SH-SY5Y (cell line): ENCODE data around the gene C2CD4C.

ENCODE experiments used
- GATA2 ChIP-seq: IDR thresholded peaks from 2 replicates; pipeline ENCODE4 v1.6.1; 2011; ENCODE audit warnings: mild to moderate bottlenecking, low read depth, low read length
- GATA3 ChIP-seq: IDR thresholded peaks from 2 replicates; pipeline ENCODE4 v1.6.1; 2011; ENCODE audit warnings: low read depth, mild to moderate bottlenecking, low read length, moderate library complexity

GRCh38 chr19:412356-413355 lies 3.7 kb upstream of the C2CD4C start:
- no peak for TF ChIP-seq GATA2
- no peak for TF ChIP-seq GATA3
